GM12878 (cell line): Measurements from ENCODE around the gene DMRT2. TPM values are rescaled to one million over a fixed set of nuclear protein-coding genes. Genes with fewer than 3 reads are reported as not detected.
A peak's percentile ranks its signal among the peaks of the same experiment; 100 is the strongest.

ENCODE experiments used
- ATF3 ChIP-seq: IDR thresholded peaks from 2 replicates; pipeline ENCODE4 v1.6.1; 2011; ENCODE audit warnings: low read depth, mild to moderate bottlenecking, low read length, moderate library complexity, borderline replicate concordance; ENCODE audit errors: extremely low read depth
- BACH1 ChIP-seq: fragments of 450-650 bp; IDR thresholded peaks from 2 replicates; pipeline ENCODE4 v1.6.1; 2017; ENCODE audit warnings: mild to moderate bottlenecking, borderline replicate concordance
- CBX3 ChIP-seq: fragments of 200-600 bp; sonication (generic); IDR thresholded peaks from 2 replicates; pipeline ENCODE4 v1.6.1; 2016; ENCODE audit warnings: low read depth, borderline replicate concordance
- CREM ChIP-seq: IDR thresholded peaks from 2 replicates; pipeline ENCODE4 v1.6.1; 2014; ENCODE audit warnings: antibody characterized with exemption, low read depth
- DPF2 ChIP-seq: fragments of 450-650 bp; IDR thresholded peaks from 2 replicates; pipeline ENCODE4 v1.6.1; 2017; ENCODE audit warnings: mild to moderate bottlenecking
- E4F1 ChIP-seq: fragments of 450-650 bp; IDR thresholded peaks from 2 replicates; pipeline ENCODE4 v1.6.1; 2018; ENCODE audit warnings: borderline replicate concordance, mild to moderate bottlenecking; ENCODE audit not compliant: partially characterized antibody
- ELK1 ChIP-seq: IDR thresholded peaks from 2 replicates; pipeline ENCODE4 v1.6.1; 2012; ENCODE audit warnings: low read depth, low read length, improper control_type of control experiment
- ESRRA ChIP-seq: IDR thresholded peaks from 2 replicates; pipeline ENCODE4 v1.6.1; 2012; ENCODE audit warnings: mild to moderate bottlenecking, low read length, improper control_type of control experiment
- HDAC6 ChIP-seq: fragments of 200-600 bp; sonication (generic); IDR thresholded peaks from one replicate; pipeline ENCODE4 v1.8.0; 2017; ENCODE audit warnings: antibody characterized with exemption; ENCODE audit not compliant: unreplicated experiment
- MEF2A ChIP-seq: IDR thresholded peaks from 2 replicates; pipeline ENCODE4 v1.6.1; 2011; ENCODE audit warnings: low read depth, mild to moderate bottlenecking, low read length, moderate library complexity; ENCODE audit not compliant: insufficient read depth
- PKNOX1 ChIP-seq: fragments of 450-650 bp; IDR thresholded peaks from 2 replicates; pipeline ENCODE4 v1.6.1; 2016; ENCODE audit warnings: mild to moderate bottlenecking
- POLR2AphosphoS5 ChIP-seq: IDR thresholded peaks from 2 replicates; pipeline ENCODE4 v1.6.1; 2011; ENCODE audit warnings: mild to moderate bottlenecking, low read length, inconsistent platforms
- SMAD5 ChIP-seq: IDR thresholded peaks from 2 replicates; pipeline ENCODE4 v1.6.1; 2016; ENCODE audit warnings: antibody characterized with exemption, low read depth
- ZBTB11 ChIP-seq: fragments of 450-650 bp; formaldehyde crosslinking; IDR thresholded peaks from 2 replicates; pipeline ENCODE4 v1.5.0; 2022; ENCODE audit warnings: mild to moderate bottlenecking, missing genetic modification characterization
- ZBTB40 ChIP-seq: fragments of 450-650 bp; IDR thresholded peaks from 2 replicates; pipeline ENCODE4 v1.6.1; 2016; ENCODE audit warnings: mild to moderate bottlenecking, moderate library complexity, borderline replicate concordance
- ZNF207 ChIP-seq: fragments of 450-650 bp; IDR thresholded peaks from 2 replicates; pipeline ENCODE4 v1.6.1; 2014; ENCODE audit warnings: antibody characterized with exemption, mild to moderate bottlenecking, borderline replicate concordance
- polyA plus RNA-seq, 11 experiments: library from polyadenylated mRNA; depleted of rRNA in 4 of 11; unstranded in 6 of 11; stranded (reverse) in 5 of 11; fragments of >200 nt; fragmentation: Nextera tagmentation in 4 of 11; fragmentation: Illumina TruSeq in 1 of 11; extraction: Ambion mirVana in 4 of 11; extraction: Trizol in 1 of 11; gene quantifications; 1 replicate in 1 of 11; 2 replicates in 10 of 11; pipeline versions ENCODE4 v1.2.1 to v1.2.3, GENCODE V29; 2011 to 2016; ENCODE audit warnings: inconsistent platforms in 2 of 11, missing spikeins in 2 of 11, low read depth in 1 of 11
- total RNA-seq, 4 experiments: library from RNA; depleted of rRNA in 3 of 4; stranded (reverse); fragments of >200 nt in 3 of 4; fragmentation: Illumina TruSeq in 1 of 4; extraction: Trizol in 1 of 4; gene quantifications; 2 replicates each; pipeline versions ENCODE4 v1.2.1 to v1.2.3, GENCODE V29; 2013 to 2021

Gene DMRT2
- total and polyA plus RNA-seq, 10 of the 15 experiments (the other 5 are each of a cell fraction or from before 2014, with no cell fraction given), result 0.08 to 50.2 (median 0.69) TPM

- TF ChIP-seq ZBTB11 (CRISPR knock-in tag) (no peak), ZBTB40 (no peak), CREM (no peak), MEF2A (no peak), CBX3 (no peak), BACH1 (peak; percentile 32; the same call in 1 of the 2 replicates), ESRRA (no peak), ATF3 (no peak), HDAC6 (peak; percentile 59), PKNOX1 (no peak), ELK1 (no peak), DPF2 (peak; percentile 88; the same call in 1 of the 2 replicates), SMAD5 (no peak), ZNF207 (no peak), E4F1 (no peak), POLR2AphosphoS5 (no peak)
Observed at GRCh38 chr9:1051584-1052275, 1.6 kb downstream of the DMRT2 start (continued).
